ENCODE measurements around the gene CACNB2.

GRCh38 chr10:18362892-18363291 lies 222.7 kb downstream of the CACNB2 start:
- TF ChIP-seq POLR2A (IDR thresholded peaks at IDR 0.05) (no peak), CTCF (IDR thresholded peaks at IDR 0.05 in 4 of 5, conservative IDR thresholded peaks at IDR 0.05 in 1 of 5) (no peak)

All from gastrocnemius medialis (tissue), 4 donors.